ENCODE measurements around the gene RMRP. TPM values are rescaled to one million over a fixed set of nuclear protein-coding genes. Genes with fewer than 3 reads are reported as not detected.

Gene RMRP
- total RNA-seq, 1 experiment from 2014 or later, result 4,639 TPM

GRCh38 chr9:35687306-35687705, 29.5 kb upstream of the RMRP start:
- no peak for DNase-seq (ENCODE audit: low spot score)

GRCh38 chr9:35686222-35687203, 28.7 kb upstream of the RMRP start:
- DNase-seq (ENCODE audit: low spot score), result no peak

GRCh38 chr9:35685506-35685905, 27.7 kb upstream of the RMRP start:
- no peak for DNase-seq (ENCODE audit: low spot score)

- DNase-seq (ENCODE audit: low spot score), result no peak
Observed at GRCh38 chr9:35684921-35685320, 27.1 kb upstream of the RMRP start.

- no peak for DNase-seq (ENCODE audit: low spot score)
Observed at GRCh38 chr9:35683323-35683722, 25.5 kb upstream of the RMRP start.

GRCh38 chr9:35682520-35683315, 24.9 kb upstream of the RMRP start:
- DNase-seq (ENCODE audit: low spot score), result no peak

- DNase-seq (ENCODE audit: low spot score), result no peak
Observed at GRCh38 chr9:35682051-35682450, 24.2 kb upstream of the RMRP start.

GRCh38 chr9:35681341-35682002, 23.7 kb upstream of the RMRP start:
- no peak for DNase-seq (ENCODE audit: low spot score)

GRCh38 chr9:35680331-35681105, 22.7 kb upstream of the RMRP start:
- DNase-seq (ENCODE audit: low spot score), result no peak

GRCh38 chr9:35679766-35680330, 22.0 kb upstream of the RMRP start:
- no peak for DNase-seq (ENCODE audit: low spot score)

- no peak for DNase-seq (ENCODE audit: low spot score)
Observed at GRCh38 chr9:35679091-35679490, 21.3 kb upstream of the RMRP start.

GRCh38 chr9:35675732-35676392, 18.0 kb upstream of the RMRP start:
- DNase-seq (ENCODE audit: low spot score), result no peak

- no peak for DNase-seq (ENCODE audit: low spot score)
Observed at GRCh38 chr9:35675204-35675603, 17.4 kb upstream of the RMRP start.

- DNase-seq (ENCODE audit: low spot score), result no peak
Observed at GRCh38 chr9:35674025-35674361, 16.2 kb upstream of the RMRP start.

GRCh38 chr9:35673132-35674024, 15.6 kb upstream of the RMRP start, which contains the start of gene CA9:
Gene CA9 (plus strand): TSS chr9:35673928. CDS start chr9:35673960, 32 bp downstream.
- no peak for DNase-seq (ENCODE audit: low spot score)

- DNase-seq (ENCODE audit: low spot score), result no peak
Observed at GRCh38 chr9:35669331-35670145, 11.7 kb upstream of the RMRP start.

- no peak for DNase-seq (ENCODE audit: low spot score)
Observed at GRCh38 chr9:35667939-35668338, 10.1 kb upstream of the RMRP start.

- DNase-seq (ENCODE audit: low spot score), result no peak
Observed at GRCh38 chr9:35666549-35666948, 8.7 kb upstream of the RMRP start.

GRCh38 chr9:35666045-35666444, 8.2 kb upstream of the RMRP start:
- DNase-seq (ENCODE audit: low spot score), result no peak
